Fibroblast of skin of right quadriceps (primary cell): ENCODE results near the gene NGRN.
"Not testable (repeated sequence)": the region's sequence is repeated elsewhere in the genome, so short reads cannot be mapped to it uniquely, and the experiment has no call there.

Experiments
- DNase-seq: peaks from one replicate; pipeline ENCODE4 v3.0.0-alpha.2; 2013

Gene NGRN

DNA sequence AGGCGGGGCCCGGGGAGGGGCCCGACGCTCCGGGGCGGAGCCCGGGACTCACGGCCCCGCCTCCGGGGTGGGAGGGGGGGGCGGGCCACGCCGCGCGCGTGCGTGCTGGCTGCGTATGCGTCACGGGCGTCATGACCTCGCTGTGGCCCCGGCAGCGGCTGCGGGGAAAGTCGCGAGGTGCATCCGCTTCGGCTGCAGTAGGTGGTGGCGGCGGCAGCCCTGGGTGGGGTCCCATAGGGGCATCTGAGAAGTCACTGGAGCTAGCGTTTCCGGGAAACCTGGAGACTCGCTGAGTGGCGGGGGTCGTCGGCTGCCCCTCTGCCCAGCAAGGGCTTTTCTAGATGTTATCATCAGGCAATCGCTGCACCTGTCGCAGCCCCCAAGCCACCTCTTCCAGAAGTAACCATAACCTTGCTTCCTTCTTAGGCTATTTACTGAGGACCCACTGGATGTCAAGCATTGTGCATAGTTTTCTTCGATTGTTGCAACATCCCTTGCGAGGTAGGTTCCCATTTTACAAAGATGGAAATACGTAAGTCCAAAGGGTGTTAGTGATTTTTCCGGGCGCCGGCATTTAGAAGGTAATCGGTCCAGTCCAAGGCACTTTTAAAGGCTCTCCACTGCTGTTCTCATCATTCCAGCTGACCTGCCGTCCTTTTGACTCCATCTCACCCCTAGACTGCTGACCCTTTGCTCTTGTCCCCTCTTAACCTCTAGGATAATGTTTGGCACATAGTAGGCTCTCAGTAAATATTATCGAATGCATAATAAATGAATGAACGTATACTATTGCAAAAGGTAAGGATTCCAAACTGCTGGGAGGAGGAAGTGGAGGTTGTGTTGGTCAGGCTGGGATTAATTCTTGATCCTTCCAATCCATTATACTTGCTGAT is 31.1 kb upstream of the NGRN start, which contains the start of gene GDPGP1:
TSS of gene GDPGP1 (plus strand) at position 114 of the 893 bp plus-strand sequence. CDS start 6,700 bp downstream, outside the sequence.
- no peak for DNase-seq

DNA sequence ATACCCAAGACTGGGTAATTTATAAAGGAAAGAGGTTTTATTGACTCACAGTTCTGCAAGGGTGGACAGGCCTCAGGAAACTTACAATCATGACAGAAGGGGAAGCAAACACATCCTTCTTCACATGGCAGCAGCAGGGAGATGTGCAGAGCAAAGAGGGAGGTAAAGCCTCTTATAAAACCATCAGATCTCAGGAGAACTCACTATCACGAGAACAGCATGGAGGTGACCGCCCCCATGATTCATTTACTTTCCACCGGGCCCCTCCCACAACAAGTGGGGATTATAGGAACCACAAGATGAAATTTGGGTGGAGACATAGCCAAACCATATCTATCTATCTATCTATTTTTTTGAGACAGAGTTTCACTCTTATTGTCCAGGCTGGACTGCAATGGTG is 26.1 kb upstream of the NGRN start:
- DNase-seq = no peak

DNA sequence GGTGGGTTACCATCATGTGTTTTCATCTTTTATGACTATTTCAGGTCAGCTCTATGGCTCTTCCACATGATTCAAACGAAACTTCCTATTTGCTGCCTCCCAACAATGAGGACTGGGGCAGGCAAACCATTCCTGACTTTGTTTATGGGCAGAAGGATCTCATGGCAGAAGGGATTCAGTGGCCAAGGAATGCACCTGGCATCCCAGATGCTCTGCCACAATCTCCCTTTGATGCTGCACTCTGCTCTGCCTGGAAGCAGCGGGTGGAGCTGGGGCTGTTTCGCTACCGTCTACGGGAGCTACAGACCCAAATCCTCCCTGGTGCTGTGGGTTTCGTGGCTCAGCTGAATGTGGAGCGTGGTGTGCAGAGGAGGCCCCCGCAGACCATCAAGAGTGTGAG is 24.6 kb upstream of the NGRN start:
- DNase-seq = no peak

DNA sequence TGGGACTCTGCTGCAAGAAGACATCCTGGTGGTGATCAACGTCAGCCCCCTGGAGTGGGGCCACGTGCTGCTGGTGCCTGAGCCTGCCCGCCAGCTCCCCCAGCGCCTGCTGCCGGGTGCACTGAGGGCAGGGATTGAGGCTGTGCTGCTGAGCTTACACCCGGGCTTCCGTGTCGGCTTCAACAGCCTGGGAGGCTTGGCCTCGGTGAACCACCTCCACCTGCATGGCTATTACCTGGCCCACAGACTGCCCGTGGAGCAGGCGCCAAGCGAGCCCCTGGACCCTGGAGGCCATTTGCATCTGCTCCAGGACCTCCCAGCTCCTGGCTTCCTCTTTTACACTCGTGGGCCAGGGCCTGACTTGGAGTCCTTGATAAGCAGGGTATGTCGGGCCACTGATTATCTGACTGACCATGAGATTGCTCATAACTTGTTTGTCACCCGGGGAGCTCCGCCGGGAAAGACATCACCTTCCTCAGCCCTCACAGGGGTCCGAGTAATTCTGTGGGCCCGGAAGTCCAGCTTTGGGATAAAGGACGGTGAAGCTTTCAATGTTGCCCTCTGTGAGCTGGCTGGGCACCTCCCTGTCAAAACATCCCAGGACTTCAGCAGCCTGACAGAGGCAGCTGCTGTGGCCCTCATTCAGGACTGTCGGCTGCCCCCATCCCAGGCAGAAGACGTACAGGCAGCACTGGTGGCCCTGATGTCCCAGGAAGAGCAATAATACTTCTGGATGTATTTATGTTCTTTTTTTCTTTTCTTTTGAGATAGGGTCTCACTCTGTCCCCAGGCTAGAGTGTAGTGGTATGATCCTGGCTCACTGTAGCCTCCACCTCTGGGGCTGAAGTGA is 23.9 kb upstream of the NGRN start:
- no peak for DNase-seq

DNA sequence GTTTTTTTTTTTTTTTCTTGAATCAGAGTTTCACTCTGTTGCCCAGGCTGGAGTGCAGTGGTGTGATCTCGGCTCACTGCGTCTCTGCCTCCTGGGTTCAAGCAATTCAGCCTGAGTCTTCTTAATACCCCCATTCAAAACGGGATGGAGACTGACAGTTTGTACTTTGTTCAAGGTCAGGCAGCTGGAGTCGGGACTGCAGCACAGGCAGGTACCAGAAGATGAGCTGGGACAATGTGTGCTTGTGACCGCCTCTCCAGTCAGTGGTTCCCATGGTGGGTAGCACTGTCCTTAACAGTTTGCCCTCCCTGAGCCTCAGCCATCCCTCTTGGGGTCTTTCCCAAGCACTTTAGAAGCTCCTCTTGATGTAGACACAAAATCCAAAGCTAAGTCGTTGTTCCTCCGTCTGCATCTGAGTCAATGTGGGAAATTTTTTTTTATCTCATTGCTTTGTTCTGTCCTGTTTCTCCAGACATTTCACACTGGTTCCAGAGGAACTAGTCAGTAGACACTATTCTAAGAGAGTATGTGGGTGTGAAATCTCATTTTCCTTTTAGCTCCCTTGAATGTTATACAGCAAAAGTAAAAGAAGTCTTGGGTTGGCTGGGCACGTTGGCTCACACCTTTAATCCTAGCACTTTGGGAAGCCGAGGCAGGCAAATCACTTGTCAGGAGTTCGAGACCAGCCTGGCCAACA is 21.4 kb upstream of the NGRN start:
- DNase-seq = no peak

DNA sequence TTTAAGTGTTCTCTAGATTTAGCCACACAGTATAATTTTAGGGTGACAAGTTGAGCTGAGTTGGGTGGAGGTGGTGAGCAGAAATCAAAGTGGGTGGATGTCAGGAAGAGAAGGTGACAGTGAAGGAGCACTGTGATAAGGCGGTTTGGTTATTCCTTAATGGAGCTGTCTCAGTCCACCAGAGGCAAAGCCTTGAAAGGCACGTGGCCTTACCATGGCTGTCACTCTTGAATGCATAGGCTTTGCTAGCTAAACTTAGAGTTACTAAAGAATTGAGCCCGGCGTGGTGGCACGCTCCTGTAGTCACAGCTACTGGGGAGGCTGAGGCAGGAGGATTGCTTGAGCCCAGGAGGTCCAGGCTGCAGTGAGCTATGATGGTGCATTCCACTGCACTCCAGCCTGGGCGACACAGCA is 16.7 kb upstream of the NGRN start:
- no peak for DNase-seq

DNA sequence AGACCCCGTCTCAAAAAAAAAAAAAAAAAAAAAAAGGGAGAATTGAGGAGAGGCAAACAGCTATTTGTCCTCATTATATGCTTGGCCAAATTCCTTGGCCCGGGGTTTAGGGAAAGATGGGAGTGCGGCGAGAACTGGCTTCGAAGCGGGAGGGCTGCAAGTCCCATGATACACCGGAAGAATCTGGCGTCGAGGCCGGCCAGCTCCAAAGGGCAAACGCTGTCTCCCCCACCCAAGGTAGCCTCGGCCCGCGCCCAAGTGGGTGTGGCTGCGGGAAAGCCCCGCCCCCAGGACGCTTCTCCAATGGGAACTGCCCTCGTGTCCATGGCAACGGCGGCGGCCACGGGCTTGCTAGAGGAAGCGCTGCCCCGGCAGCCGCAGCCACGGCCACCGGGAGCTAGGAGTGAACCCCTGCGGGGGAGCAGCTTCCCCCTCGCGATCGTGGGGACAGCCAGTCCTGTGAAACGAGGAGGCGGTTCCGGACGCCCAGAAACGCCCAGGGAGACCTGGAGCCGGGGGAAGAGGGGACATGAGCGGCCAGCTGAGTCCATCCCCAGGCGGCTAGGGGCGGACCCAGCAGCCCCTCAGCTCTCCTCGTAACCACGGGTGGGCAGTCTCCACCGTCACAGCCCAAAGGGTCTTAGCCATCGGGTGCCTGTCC is 16.1 kb upstream of the NGRN start, which contains the start of gene TTLL13:
TSS of gene TTLL13 (plus strand) at position 354 of the 661 bp plus-strand sequence. CDS start 1,075 bp downstream, outside the sequence.
- peak; percentile 83 for DNase-seq

DNA sequence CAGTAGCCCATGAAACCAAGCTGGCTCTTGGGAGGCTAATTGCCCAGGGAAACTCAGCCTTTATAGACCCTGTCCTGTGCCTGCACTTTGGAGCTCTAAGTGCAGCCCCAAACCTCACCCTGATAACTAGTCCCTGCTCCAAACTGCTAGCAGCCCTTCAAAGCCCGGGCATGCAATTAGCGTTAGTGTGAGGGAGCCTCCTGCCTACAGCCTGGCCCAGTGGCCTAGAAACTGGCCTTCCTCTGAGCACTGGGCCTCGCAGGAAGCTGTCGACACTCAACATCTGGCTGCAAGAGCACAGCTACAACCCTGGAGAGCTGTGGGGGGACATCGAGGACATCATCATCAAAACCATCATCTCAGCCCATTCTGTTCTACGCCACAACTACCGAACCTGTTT is 7.7 kb upstream of the NGRN start:
- no peak for DNase-seq

DNA sequence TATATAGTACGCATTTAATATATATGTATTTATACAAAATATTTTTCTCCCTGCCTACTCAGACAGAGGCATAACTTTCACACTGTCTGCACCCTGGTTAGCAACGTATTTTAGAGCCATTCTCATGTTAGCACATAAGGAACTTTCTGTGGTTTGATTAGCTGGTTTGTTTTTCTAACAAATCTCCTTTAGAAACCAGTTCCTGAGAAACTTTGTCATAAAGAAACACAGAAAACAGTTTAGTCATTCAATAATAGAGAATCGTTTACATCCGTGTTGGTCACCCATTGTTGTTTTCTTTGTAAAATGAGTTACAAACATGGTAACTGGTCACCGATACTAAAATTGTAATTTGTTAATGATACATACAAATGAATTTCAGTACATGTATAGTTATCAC is 5.9 kb upstream of the NGRN start:
- no peak for DNase-seq

DNA sequence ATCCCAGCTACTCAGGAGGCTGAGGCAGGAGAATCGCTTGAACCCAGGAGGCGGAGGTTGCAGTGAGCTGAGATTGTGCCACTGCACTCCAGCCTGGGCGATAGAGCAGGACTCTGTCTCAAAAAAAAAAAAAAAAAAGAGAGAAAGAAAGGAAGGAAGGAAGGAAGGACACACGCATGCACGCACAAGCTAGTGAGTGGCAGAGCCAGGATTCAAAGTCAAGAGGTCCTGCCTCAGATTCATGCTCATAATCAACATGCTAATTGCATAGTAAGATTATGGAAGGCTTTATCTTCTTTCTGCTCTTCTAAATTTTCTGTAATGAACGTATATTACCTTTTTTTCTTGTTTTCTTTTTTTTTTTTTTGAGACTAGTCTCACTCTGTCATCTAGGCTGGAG is 4.7 kb upstream of the NGRN start:
- not testable (repeated sequence) for DNase-seq

DNA sequence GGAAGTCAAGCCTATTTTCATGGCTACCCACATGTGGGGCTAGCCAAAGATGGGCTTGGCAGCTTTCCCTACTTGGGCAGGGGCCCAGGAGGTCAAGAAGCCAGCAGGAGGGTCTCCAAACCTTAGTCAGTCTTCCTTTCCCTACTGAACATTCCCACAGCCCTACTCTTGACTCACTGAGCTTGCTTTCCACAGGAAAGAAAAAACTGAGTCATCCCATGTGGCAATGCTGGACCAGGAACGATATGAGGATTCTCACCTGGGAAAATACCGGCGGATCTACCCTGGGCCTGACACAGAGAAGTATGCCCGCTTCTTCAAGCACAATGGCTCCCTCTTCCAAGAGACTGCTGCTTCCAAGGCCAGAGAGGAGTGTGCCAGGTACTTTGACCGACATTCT is 3.7 kb upstream of the NGRN start:
- peak; percentile 20 for DNase-seq

DNA sequence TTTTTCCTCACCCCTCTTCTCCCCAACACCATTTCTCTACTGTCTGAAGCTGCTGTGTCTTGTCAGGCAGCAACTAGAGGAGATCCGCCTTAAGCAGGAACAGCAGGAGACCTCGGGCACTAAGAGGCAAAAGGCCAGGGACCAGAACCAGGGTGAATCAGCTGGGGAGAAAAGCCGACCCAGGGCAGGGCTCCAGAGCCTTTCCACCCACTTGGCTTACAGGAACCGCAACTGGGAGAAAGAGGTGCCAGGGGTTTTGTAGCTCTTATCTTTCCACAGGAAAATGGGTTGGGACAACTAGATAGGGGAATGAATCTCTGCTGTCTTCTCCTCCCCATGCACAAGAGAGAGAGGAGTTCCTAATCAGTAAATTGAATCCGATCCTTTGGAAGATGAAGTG is 3.0 kb upstream of the NGRN start:
- DNase-seq = no peak

DNA sequence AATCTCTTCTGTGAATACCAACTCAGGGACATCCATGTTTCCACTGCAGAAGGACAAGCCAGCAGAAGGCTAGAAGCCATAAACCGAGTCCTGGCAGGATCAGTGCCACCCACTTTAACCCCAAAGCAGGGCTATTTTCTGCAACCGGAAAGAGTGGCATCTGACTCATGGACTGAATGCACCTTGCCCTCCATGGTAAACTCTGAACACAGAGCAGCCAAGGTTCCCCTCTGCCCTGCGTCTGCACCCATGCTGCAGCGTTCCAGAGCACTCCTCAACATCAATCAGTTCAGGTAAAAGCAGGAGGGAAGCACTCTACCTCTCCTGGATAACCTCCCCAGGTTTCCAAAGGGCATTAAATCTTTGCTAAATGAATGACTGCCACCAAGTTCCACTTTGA is 801 bp upstream of the NGRN start:
- DNase-seq = no peak

DNA sequence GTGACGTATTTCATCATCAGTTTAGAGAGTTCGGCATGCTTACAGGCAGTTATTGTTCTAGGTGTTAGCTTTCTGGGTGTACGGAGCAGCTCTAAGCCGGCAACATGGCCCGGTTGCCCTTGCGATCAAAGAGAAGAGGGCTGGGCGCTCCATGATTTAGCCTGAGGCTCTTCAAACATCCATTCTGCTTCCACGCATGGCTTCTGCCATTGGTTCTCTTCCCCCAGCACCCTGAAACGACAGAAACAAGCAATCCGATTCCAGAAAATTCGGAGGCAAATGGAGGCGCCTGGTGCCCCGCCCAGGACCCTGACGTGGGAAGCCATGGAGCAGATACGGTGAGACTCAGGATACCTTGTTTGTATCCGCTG is 574 bp downstream of the NGRN start:
- DNase-seq = peak; percentile 22

DNA sequence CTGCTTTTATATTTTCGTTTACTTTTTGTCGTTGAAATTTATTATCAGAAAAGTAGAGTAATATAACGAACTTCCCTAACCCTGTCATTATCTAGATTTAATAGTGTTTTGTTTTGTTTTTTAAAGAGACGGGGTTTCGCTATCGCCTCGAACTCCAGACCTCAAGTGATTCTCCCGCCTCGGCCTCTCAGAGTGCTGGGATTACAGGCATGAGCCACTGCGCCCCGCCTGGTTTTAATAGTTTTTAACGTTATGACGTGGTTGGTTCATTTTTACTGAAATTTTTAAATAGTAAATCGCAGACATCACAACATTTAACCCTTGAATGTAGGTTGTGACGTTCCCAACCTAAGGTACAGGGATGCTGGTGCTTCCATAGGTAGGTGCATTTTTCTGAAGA is 1.0 kb downstream of the NGRN start:
- peak; percentile 25 for DNase-seq

DNA sequence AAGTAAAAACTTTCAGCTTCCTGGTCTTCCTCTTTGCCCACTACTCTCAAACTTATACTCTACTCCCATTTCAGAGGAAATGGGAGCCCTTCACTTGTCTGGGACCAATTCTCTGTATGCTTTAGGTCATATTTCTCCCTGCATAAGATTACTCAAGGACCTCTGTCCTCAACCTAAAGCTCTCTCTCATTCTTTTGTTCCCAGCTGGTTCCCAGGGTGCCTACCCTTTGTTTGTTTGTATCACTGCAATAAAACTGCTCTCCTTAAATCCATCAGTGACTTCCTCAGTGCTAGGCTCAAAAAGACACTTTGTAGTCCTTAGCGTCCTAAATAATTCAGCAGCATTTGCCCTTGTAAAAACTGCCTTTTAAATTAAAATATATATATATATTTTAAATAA is 2.9 kb downstream of the NGRN start:
- DNase-seq = no peak

DNA sequence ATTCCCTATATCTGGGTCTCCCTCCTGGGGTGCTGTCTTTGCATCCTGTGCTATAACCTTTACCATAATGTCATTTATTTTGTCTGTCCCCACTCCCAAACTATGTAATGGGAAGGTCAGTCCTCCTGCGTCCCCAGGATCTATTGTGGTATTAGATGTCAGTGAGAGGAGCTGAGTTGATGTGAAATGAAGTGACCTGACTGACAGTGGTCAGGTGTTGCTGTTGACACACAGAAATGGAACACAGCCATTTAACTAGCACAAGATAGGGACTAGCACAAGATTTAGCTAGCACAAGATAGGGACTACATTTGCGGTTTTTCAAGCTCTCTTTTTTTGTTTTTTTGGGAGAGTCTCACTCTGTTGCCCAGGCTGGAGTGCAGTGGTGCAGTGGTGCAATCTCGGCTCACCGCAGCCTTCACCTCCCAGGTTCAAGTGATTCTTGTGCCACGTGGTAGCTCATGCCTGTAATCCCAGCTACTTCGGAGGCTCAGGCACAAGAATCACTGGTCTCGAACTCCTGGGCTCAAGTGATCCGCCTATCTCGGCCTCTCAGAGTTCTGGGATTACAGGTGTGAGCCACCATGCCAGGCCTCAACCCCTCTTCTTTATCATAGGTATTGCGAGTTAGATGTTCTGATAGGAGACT is 5.2 kb downstream of the NGRN start:
- DNase-seq = no peak

DNA sequence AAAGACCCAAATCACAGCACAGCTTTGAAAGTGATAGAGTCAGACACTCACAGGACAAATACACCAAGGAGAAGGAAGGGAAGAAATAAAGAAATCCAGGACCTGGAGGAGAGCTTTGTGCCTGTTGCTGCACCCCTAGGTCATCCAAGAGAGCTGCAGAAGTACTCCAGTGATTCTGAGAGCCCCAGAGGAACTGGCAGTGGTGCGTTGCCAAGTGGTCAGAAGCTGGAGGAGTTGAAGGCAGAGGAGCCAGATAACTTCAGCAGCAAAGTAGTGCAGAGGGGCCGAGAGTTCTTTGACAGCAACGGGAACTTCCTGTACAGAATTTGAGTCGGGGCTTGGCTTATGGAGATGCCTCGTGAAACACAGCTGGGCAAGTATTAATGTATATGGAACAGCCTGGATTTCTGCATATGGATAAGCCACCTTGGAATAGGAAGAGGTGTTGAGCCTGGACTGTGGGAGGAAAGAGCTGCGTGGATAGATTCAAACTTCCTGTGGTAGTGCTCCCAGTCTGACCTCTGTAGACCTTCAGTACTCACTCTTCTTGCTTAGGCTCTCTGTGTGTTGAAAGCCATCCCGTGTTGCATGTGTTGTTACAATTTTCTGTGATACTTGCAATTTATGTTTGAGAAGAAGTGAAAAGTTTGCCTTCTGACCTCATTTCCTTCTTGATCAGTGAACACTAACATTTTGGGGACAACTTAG is 6.1 kb downstream of the NGRN start:
- no peak for DNase-seq

DNA sequence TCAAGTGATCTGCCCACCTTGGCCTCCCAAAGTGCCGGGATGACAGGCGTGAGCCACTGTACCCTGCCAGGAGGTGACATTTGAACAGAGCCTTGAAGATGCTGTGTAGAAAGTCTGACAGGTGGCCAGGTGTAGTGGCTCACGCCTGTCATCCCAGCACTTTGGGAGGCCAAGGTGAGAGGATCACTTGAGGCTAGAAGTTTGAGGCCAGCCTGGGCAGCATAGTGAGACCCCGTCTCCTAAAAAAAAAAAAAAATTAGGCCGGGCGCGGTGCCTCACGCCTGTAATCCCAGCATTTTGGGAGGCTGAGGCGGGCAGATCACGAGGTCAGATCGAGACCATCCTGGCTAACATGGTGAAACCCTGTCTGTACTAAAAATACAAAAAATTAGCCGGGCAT is 13.0 kb downstream of the NGRN start:
- not testable (repeated sequence) for DNase-seq

DNA sequence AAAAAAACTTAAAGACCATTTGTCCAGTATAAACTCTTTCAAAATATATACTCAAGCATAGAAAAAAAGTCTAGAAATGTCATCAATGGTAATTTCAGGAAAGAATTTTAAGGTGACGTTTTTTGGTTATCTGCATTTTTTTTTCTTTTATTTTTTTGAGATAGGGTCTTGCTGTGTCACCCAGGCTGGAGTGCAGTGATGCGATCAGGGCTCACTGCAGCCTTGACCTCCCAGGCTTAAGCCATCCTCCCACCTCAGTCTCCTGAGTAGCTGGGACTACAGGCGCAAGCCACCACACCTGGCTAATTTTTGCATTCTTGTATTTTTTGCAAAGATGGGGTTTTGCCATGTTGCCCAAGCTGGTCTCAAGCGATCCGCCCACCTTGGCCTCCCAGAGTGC is 15.3 kb downstream of the NGRN start:
- not testable (repeated sequence) for DNase-seq

DNA sequence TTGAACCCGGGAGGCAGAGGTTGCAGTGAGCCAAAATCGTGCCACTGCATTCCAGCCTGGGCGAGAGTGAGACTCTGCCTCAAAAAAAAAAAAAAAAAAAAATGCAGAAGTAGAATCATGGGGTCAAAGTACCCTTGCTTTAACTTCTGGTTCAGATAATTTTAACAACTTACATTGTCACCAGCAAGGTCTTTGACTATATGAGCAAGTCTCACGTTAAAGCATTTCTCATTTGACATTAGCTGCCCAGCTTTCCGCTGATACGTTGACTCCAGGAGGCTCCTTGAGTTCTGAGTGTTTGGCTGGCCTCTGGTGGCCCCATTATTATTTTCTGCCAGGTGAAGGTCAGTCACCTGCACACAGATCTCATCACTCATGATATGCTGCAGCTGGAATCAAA is 16.2 kb downstream of the NGRN start:
- DNase-seq = not testable (repeated sequence)
